ENCODE measurements around the gene DHRS11. TPM values are rescaled to one million over a fixed set of nuclear protein-coding genes. Genes with fewer than 3 reads are reported as not detected.

DHRS11 gene
- total and polyA plus RNA-seq, 10 of the 15 experiments (the other 5 are each of a cell fraction or from before 2014, with no cell fraction given): 3.4 to 23.0 (median 14.5) TPM

GRCh38 chr17:36650096-36650775 is 58.6 kb downstream of the DHRS11 start:
- CTCF ChIA-PET: no interaction called here
- TF ChIP-seq JUND (IDR thresholded peaks at IDR 0.05; ENCODE audit: low read depth, low read length): no peak
- no peak for TF ChIP-seq ZNF207 (IDR thresholded peaks at IDR 0.05; ENCODE audit: borderline replicate concordance)
- no peak for TF ChIP-seq EED (IDR thresholded peaks at IDR 0.05; ENCODE audit: low read depth)
- no peak for TF ChIP-seq NKRF (conservative IDR thresholded peaks at IDR 0.05)
- TF ChIP-seq RB1 (IDR thresholded peaks at IDR 0.05; ENCODE audit: borderline replicate concordance): no peak
- TF ChIP-seq ZNF384 (IDR thresholded peaks at IDR 0.05; ENCODE audit: borderline replicate concordance, low read depth, low read length): no peak
- no peak for TF ChIP-seq PKNOX1 (IDR thresholded peaks at IDR 0.05)
- no peak for TF ChIP-seq ATF7 (IDR thresholded peaks at IDR 0.05; ENCODE audit: low read depth)
- TF ChIP-seq SMAD1 (IDR thresholded peaks at IDR 0.05; ENCODE audit: low read depth, partially characterized antibody): no peak
- TF ChIP-seq SUPT20H (IDR thresholded peaks at IDR 0.05; ENCODE audit: borderline replicate concordance, control insufficient read depth, low read depth, low read length): no peak
- TF ChIP-seq ZBED1 (IDR thresholded peaks at IDR 0.05; ENCODE audit: borderline replicate concordance): no peak
- TF ChIP-seq ZBTB33 (IDR thresholded peaks at IDR 0.05): no peak
- no peak for TF ChIP-seq MEF2B (IDR thresholded peaks at IDR 0.05; ENCODE audit: partially characterized antibody, poor library complexity, severe bottlenecking)
- TF ChIP-seq SRF (IDR thresholded peaks at IDR 0.05; ENCODE audit: low read depth in 2 of 2, low read length in 2 of 2): no peak
- no peak for TF ChIP-seq ZBTB40 (IDR thresholded peaks at IDR 0.05; ENCODE audit: borderline replicate concordance)

More at GRCh38 chr17:36650096-36650775, 58.6 kb downstream of the DHRS11 start:
- intact Hi-C loops (cut with micrococcal nuclease; ENCODE audit: unreplicated experiment): no loop called here
- in situ Hi-C loops (cut with MboI): no loop called here
- ChIA-PET RAD21 (ENCODE audit: unreplicated experiment) (no interaction called here), POLR2A (interaction anchor here (0.7 kb wide), 1 partner anchor 83 kb away, joined by 3 read pairs; no protein-coding TSS in a partner anchor), SMC1A (ENCODE audit: uncharacterized antibody, unreplicated experiment) (no interaction called here)
- Histone ChIP-seq H3K9me3 (replicated peaks; ENCODE audit: control insufficient read depth, insufficient read depth, low read length) (no peaks in the 10 kb centered on the region; the same call in 2 of the 3 replicates), H3K9ac (ENCODE audit: control insufficient read depth, insufficient read depth, low read length) (no peak overlapping the region), H3K4me1 (ENCODE audit: control insufficient read depth, insufficient read depth, low read length) (no peaks in the 10 kb centered on the region), H3K4me2 (ENCODE audit: control insufficient read depth, insufficient read depth) (no peak overlapping the region), H3K27me3 (replicated peaks in 1 of 2; ENCODE audit: control insufficient read depth in 2 of 2, insufficient read depth in 2 of 2, low read length in 1 of 2) (peaks cover 3 to 5% of the 10 kb centered on the region in 2 experiments; a peak in 3 of 4 replicates), H3K4me3 (no peak overlapping the region), H4K20me1 (ENCODE audit: control insufficient read depth, insufficient read depth) (no peaks in the 10 kb centered on the region), H3K36me3 (ENCODE audit: control insufficient read depth in 2 of 2, insufficient read depth in 2 of 2, low read length in 1 of 2) (no peaks in the 10 kb centered on the region), H3K79me2 (ENCODE audit: control insufficient read depth, insufficient read depth, low read length) (no peaks in the 10 kb centered on the region), H3K27ac (ENCODE audit: control insufficient read depth, insufficient read depth) (no peak overlapping the region), H2AFZ (ENCODE audit: control insufficient read depth, low read depth, low read length) (no peak overlapping the region)
- no peak for FAIRE-seq
- no peak for DNase-seq (ENCODE audit: low read depth, low spot score)
- no TSS peak for BruUV-seq (replicated peaks)
- WGBS (ENCODE audit: insufficient coverage, insufficient replicate concordance, low lambda C conversion rate, missing lambda C conversion rate): 25% methylated on average over 9 of the region's 9 CpGs
- ATAC-seq: no peak
